ENCODE measurements around the gene GFY. TPM values are rescaled to one million over a fixed set of nuclear protein-coding genes. Genes with fewer than 3 reads are reported as not detected.

Gene GFY
- total and polyA plus RNA-seq, 2 donors (not counting 3 experiments of a cell fraction or from before 2014, with no cell fraction given) = not detected

GRCh38 chr19:49421039-49421877, 3.9 kb upstream of the GFY start:
- no peak overlapping the region for H3K9ac ChIP-seq (replicated peaks; ENCODE audit: extremely low read depth, insufficient read depth, low read length)
- no peaks in the 10 kb centered on the region for H3K9me1 ChIP-seq (replicated peaks; ENCODE audit: control insufficient read depth, extremely low read depth, insufficient read depth, low read length)
- peaks cover 60 to 81% of the 10 kb centered on the region in 2 experiments for H3K27me3 ChIP-seq (ENCODE audit: control insufficient read depth in 2 of 2, insufficient read depth in 2 of 2, low read length in 2 of 2)
- TF ChIP-seq JUN (IDR thresholded peaks at IDR 0.05; ENCODE audit: borderline replicate concordance, insufficient read depth, insufficient read length, low read depth) (no peak), POLR2AphosphoS5 (IDR thresholded peaks at IDR 0.05; ENCODE audit: insufficient read depth, low read depth, low read length) (no peak), EZH2 (IDR thresholded peaks at IDR 0.05; ENCODE audit: borderline replicate concordance, low read depth, low read length, severe bottlenecking) (peak; percentile 83), MAX (IDR thresholded peaks at IDR 0.05; ENCODE audit: insufficient read depth, insufficient read length) (no peak)
- ChIA-PET CTCF (interaction anchor here (1.2 kb wide), 1 partner anchor 22 kb away, joined by 4 read pairs; no protein-coding TSS in a partner anchor), POLR2A (no interaction called here)
- peak; percentile 50 for DNase-seq (ENCODE audit: low read depth, low spot score)
- intact Hi-C loops (cut with micrococcal nuclease) = no loop called here
- no peaks in the 10 kb centered on the region for H3K4me1 ChIP-seq (ENCODE audit: control insufficient read depth, extremely low read depth, insufficient read depth, low read length)
- H3K4me2 ChIP-seq (ENCODE audit: insufficient read depth, low read length) = no peak overlapping the region
- H3K79me2 ChIP-seq (ENCODE audit: control insufficient read depth, insufficient read depth, low read length) = no peaks in the 10 kb centered on the region
- no peaks in the 10 kb centered on the region for H3K9me3 ChIP-seq (replicated peaks; ENCODE audit: control insufficient read depth, insufficient read depth, low read length)
- no peak overlapping the region for H3K4me3 ChIP-seq (replicated peaks in 1 of 3; ENCODE audit: insufficient read depth in 1 of 3, low read depth in 1 of 3, low read length in 3 of 3)
- no peaks in the 10 kb centered on the region for H4K20me1 ChIP-seq (replicated peaks; ENCODE audit: control insufficient read depth, extremely low read depth, insufficient read depth, low read length)
- dilution Hi-C loops (cut with MboI; ENCODE audit: extremely low pct_ligation_motif_present, low sequenced_read_pairs) = no loop called here
- no peaks in the 10 kb centered on the region for H3K36me3 ChIP-seq (ENCODE audit: control insufficient read depth in 2 of 2, extremely low read depth in 1 of 2, insufficient read depth in 2 of 2, low read length in 2 of 2)
- no peak overlapping the region for H2AFZ ChIP-seq (ENCODE audit: low read depth, low read length)
- BruUV-seq (replicated peaks) = no TSS peak
- peak; percentile 62 for FAIRE-seq
- H3K27ac ChIP-seq (ENCODE audit: insufficient read depth, low read depth, low read length) = no peak overlapping the region

- no TSS peak for BruUV-seq (replicated peaks)
- Histone ChIP-seq H3K9ac (replicated peaks; ENCODE audit: extremely low read depth, insufficient read depth, low read length) (no peak overlapping the region), H3K4me3 (replicated peaks in 1 of 3; ENCODE audit: insufficient read depth in 1 of 3, low read depth in 1 of 3, low read length in 3 of 3) (no peak overlapping the region), H4K20me1 (replicated peaks; ENCODE audit: control insufficient read depth, extremely low read depth, insufficient read depth, low read length) (no peaks in the 10 kb centered on the region), H3K27me3 (ENCODE audit: control insufficient read depth in 2 of 2, insufficient read depth in 2 of 2, low read length in 2 of 2) (peaks cover 65 to 87% of the 10 kb centered on the region in 2 experiments), H3K27ac (ENCODE audit: insufficient read depth, low read depth, low read length) (no peak overlapping the region), H2AFZ (ENCODE audit: low read depth, low read length) (no peak overlapping the region), H3K36me3 (ENCODE audit: control insufficient read depth in 2 of 2, extremely low read depth in 1 of 2, insufficient read depth in 2 of 2, low read length in 2 of 2) (no peaks in the 10 kb centered on the region), H3K4me2 (ENCODE audit: insufficient read depth, low read length) (no peak overlapping the region), H3K9me3 (replicated peaks; ENCODE audit: control insufficient read depth, insufficient read depth, low read length) (no peaks in the 10 kb centered on the region), H3K9me1 (replicated peaks; ENCODE audit: control insufficient read depth, extremely low read depth, insufficient read depth, low read length) (no peaks in the 10 kb centered on the region), H3K4me1 (ENCODE audit: control insufficient read depth, extremely low read depth, insufficient read depth, low read length) (no peaks in the 10 kb centered on the region), H3K79me2 (ENCODE audit: control insufficient read depth, insufficient read depth, low read length) (no peaks in the 10 kb centered on the region)
- DNase-seq (ENCODE audit: low read depth, low spot score) = no peak
- ChIA-PET CTCF (interaction anchor here (1.0 kb wide), 1 partner anchor 11 kb away, joined by 3 read pairs; no protein-coding TSS in a partner anchor), POLR2A (no interaction called here)
- intact Hi-C loops (cut with micrococcal nuclease) (no loop called here), dilution Hi-C loops (cut with MboI; ENCODE audit: extremely low pct_ligation_motif_present, low sequenced_read_pairs) (no loop called here)
- TF ChIP-seq JUN (IDR thresholded peaks at IDR 0.05; ENCODE audit: borderline replicate concordance, insufficient read depth, insufficient read length, low read depth) (no peak), MYC (IDR thresholded peaks at IDR 0.05; ENCODE audit: low read depth, low read length) (no peak), FOS (IDR thresholded peaks at IDR 0.05; ENCODE audit: borderline replicate concordance, insufficient read depth, low read length) (no peak), EZH2 (IDR thresholded peaks at IDR 0.05; ENCODE audit: borderline replicate concordance, low read depth, low read length, severe bottlenecking) (no peak), CTCF (IDR thresholded peaks at IDR 0.05; ENCODE audit: extremely low read depth in 1 of 2, insufficient read depth in 1 of 2, low read depth in 1 of 2, low read length in 2 of 2) (no peak), GATA2 (IDR thresholded peaks at IDR 0.05; ENCODE audit: insufficient read depth, insufficient read length, low read depth, low read length) (no peak), POLR2AphosphoS5 (IDR thresholded peaks at IDR 0.05; ENCODE audit: insufficient read depth, low read depth, low read length) (no peak), MAX (IDR thresholded peaks at IDR 0.05; ENCODE audit: insufficient read depth, insufficient read length) (no peak), POLR2A (IDR thresholded peaks at IDR 0.05; ENCODE audit: low read depth, low read length) (no peak)
- no peak for FAIRE-seq
Measured at GRCh38 chr19:49421878-49422202, 3.3 kb upstream of the GFY start.

Data from endothelial cell of umbilical vein (primary cell).